Hematopoietic multipotent progenitor cell treated with erythropoietin and hydrocortisone succinate and interleukin-3 and kit ligand, for 6 days (in vitro differentiated cells): ENCODE results near the gene RAD51D.
A peak's percentile ranks its signal among the peaks of the same experiment; 100 is the strongest.
"Not testable (repeated sequence)": the region's sequence is repeated elsewhere in the genome, so short reads cannot be mapped to it uniquely, and the experiment has no call there.

Experiments used
- DNase-seq: peaks from one replicate; pipeline ENCODE4 v3.0.0-alpha.2; 2015

The RAD51D gene

DNA sequence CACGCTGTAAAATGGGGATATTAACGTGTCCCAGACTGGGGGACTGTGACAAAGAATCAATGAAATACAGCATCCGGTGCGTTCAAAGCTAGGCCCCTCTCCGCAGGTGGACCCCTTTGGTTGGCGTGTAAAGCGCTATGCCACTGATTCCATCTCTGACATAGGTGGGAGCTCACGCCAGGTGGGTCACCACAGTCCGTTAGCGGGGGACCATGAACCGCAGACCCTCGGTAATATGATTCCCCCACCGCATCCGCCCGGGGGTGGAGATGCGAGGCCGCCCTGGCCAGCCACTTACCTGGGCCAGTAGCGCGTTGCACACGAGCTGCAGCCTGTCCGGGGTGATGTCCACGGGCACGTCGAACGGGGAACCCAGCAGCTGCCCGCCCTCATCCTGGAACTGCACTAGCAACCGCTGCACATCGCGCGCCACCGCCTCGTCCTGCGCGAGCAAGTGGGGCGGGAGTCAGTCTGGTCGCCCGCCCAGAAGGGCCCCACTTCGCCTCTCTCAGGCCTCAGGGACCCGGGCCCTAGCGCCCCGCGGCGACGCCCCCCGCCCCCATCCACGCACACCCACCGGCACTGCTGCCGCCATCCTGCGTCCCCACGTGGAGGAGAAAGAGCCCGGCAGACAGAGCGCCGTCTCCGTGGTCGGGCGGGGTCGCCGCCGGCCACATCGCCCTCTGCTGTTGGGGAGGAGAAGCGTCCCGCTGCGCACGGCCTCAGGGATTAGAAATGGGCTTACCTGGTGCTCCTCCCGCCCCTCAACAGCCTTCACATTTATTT lies 22.2 kb upstream of the RAD51D start, which contains the start of gene NLE1:
Gene NLE1, minus strand, starts transcription at position 623 of the 786 bp plus-strand sequence. Its CDS starts 28 bp downstream, at position 595.
- DNase-seq, result peak; percentile 88

DNA sequence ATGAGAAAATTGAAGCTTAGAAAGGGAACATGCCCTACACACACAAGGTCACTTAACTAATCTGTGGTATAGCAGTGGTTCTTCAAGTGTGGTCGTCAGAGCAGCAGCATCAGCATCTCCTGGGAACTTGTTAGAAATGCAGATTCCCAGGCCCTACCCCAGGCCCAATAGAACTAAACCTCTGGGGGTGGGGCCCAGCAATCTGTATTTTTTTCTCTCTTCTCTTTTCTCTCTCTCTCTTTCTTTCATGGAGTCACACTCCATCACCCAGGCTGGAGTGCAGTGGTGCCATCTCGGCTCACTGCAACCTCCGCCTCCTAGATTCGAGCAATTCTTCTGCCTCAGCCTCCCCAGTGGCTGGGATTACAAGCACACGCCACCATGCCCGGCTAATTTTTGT lies 18.6 kb upstream of the RAD51D start:
- DNase-seq, result no peak

DNA sequence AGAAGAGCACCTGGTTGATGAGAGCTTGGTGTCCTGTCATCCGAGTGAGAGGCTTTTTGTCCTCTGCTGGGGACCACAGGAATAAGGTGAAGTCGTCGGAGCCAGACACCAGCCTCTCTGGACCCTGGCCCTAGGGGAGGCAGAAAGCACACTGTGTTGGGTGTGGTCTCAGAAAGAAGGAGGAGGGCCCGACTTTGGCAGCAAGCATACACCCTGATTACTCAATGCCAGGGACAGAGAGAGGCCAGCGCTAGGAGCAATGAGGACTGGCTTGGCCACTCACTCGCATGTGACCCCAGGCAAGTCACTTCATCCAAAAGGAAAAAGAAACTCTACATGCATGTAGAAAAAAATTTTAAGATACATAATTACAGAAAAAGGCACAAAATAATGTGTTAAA lies 15.7 kb upstream of the RAD51D start:
- no peak for DNase-seq

DNA sequence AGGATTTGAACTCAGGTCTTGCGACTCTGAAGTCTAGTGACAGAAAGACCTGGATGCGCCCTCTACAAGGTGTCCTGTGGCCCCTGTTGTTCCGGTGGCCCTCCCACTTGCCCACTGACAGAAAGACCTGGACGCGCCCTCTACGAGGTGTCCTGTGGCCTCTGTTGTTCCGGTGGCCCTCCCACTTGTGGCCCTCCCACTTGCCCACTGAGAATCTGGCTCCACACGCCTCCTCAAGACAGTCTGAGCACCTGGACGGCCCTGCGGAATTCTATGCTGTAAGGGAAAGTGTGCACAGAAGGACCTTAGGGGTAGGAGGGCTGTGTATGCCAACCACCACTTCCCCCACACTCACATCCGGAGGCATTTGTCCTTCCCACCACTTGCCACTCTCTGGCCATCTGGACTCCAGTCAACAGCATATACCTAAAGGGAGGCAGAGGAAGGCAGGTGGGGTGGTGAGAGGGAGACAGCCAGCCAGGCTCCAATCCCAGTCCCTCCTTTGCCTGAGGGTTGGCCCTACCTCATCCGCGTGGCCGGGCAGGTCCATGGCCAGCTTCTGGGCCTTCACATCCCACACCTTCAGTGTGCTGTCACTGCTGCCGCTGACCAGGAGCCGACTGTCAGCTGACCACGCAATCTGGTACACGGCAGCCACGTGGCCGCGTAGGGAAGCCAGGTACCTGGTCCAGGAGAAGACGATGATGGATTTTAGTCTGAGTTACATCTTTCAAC lies 13.3 kb upstream of the RAD51D start:
- no peak for DNase-seq

DNA sequence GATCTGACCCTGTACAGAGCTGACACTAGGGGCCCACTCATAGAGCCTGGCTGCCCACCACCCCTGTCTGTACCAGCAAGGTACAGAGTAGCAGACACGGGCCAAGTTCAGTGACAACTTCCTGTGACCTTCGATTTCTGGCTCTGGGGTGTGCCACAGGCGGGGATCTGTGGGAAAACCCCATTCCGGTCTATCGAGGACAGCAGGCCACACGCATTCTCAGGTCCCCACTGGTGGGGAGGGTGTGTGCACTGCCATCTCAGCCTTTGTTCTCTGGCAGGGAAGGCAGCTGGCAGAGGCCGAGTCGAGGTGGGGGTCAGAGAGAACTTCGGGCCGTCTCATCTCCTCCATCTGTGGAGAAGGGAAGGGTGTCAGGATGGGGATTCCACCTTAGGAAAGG lies 12.4 kb upstream of the RAD51D start:
- DNase-seq, result no peak

DNA sequence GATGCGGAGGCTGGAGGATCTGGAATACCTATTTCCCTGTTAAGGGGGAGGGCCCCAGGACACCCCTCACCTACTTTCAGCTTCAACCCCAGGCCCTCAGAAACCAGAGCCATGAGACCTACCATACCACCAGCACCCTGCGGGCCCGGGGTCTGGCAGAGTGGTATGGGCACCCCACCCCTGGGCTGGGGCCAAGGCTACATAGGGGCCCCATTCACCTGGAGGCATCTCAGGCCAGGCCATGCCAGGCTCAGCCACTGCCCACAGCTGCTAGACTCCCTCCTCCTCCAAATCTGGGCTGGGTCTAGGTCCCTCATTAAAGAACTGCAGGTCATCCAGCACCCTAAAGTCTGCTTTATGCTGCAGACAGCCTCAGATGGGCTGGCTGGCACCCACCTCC lies 10.7 kb upstream of the RAD51D start:
- DNase-seq, result no peak

DNA sequence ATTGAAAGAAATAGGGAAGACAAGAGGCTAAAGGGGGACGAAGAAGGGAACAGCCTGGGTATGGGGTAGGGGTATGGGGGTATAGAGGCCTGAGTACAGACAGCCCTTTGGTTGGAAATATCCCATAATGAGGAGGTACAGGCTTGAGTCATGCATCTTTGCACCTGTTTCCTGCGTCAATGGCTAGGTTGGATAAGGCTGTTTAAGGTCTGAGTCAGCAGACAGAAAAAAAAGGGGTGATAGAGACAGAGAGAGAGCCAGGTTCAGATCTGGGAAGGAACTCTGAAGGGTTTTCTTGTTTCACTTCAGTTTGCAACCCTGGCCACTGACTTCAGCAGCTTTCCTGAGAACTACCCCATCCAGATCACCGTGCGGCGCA lies 10.3 kb upstream of the RAD51D start:
- DNase-seq, result no peak

DNA sequence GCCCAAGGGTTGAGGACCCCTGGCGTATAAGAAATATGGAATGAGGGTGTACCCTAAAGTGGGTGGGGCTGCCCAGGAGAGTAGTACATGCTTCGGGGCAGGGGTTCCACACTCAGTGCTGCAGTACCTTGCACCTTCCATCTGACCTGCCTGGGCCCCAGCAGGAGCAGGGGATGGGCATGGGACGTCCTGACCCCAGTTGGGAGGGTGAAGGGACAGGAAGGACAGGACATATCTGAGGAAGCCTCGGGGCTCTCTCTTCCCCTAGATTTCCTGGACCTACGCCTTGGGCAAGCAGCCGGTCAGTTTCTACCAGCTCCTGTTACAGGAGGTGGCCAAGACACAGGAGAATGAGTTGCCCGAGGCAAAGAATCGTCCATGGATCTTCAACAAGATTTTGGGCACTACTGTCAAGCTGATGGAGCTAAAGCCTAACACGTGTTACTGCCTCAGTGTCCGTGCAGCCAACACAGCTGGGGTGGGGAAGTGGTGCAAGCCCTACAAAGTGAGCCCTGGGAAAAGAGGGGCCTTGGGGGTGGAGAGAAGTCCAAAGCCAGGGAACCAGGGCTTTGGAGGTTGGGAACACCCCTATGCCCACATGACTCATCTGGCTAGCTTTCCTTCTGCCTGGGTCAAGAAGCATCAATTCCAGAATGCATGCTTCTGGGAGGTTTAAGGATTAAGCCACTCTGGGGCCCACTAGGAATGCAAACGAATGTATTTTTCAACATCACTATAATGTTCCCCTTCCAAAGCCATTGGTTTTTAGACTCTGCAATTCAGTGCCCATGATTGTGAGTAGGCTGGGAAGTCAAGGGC lies 9.7 kb upstream of the RAD51D start:
- no peak for DNase-seq

DNA sequence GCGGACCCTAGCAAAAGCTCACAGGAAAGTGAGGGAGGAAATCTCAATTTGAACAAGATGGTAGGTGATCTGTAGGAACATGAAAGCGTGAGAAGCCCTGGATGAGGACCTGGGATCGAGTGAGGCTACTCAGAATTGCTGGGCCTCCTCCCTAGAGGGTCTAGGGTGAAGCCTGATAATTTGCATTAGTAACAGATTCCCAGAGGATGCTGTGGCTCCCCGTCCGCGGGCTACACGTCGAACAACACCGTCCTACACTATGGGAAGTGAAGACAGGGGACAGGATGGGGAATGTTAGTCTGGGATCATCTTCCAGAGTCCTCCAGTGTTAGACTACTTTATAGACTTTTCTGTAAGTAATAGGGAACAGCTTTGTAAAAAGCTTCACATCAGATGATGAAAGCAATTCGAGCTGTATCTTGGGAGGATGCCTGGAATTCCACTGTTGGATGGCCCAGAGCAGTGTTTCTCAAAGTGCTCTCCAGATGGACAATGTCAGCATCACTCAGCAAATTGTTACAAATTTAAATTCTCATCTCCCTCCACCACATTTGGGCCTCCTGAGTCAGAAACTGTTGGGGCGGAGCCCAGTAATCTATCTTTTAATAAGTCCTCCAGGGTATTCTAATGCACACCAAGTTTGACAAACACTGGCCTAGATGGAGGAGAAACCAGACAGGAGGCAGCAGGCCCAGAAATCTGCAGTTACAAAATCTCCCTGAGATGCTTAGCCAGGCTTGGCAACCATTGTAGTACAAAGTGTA lies 8.3 kb upstream of the RAD51D start:
- no peak for DNase-seq

DNA sequence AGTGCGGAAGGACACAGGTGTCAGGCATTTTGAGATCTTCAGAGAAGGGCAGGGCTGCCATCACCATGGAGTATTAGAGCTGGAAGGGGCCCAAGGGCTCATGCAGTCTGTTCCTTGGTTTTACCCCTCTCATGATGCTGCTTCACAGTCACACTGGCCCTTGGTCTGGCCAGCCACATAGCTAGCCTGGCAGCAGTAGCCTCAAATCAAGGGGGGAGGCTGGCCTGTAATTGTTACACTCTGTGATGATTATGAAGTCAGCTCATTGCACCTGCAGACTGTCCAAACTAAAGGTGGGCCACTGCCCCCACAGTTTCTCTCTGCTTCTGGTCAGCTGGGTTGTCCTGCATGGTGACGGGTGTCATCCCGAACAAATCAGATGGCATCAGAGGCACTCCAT lies 1.7 kb upstream of the RAD51D start, which contains the start of gene FNDC8:
Gene FNDC8, plus strand, starts transcription at position 301 of the 400 bp plus-strand sequence. Its CDS starts 79 bp downstream, at position 380.
- DNase-seq, result no peak

DNA sequence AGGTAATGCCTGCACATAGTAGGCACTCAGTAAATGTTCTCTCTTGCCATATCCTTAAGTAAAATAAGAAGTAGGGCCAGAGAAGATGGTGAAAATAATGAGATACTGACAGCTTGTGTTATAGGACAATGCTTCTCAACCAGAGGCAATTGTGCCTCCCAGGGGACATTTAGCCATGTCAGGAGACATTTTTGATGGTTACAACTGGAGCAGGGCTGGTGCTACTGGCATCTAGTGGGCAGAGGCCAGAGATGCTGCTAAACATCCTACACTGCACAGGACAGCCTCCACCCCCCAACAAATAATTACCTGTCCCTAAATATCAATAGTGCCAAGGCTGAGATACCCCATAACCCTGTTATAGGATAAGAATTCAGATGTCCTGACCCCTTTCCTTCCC lies 1.7 kb downstream of the RAD51D start:
- DNase-seq, result peak; percentile 73

DNA sequence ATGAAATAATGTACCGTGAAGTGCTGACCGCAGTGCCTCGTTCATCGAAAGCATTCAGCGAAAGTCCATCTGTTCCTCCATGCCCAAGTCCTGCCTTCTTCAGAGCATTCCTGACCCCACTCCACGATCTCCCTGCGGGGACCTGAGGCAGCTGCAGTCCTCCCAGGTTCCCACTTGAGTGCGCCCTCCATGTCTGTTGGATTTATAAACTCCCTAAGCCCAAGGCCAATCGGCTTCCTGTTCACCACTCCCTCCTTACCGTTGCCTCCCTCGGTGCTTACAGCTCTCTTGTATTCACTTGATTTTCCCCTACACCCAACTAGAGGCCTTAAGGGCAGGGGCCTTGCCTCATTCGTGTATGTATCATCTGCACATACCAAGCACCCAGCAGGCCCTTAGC lies 2.8 kb downstream of the RAD51D start:
- DNase-seq, result no peak

DNA sequence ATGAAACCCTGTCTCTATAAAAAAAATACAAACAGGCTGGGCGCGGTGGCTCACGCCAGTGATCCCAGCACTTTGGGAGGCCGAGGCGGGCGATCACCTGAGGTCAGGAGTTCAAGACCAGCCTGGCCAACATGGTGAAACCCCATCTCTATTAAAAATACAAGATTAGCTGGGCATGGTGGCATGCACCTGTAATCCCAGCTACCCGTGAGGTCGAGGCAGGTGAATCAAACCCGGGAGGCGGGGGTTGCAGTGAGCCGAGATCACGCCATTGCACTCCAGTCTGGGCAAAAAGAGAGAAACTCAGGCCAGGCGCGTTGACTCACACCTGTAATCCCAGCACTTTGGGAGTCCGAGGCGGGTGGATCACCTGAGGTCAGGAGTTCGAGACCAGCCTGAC lies 8.9 kb downstream of the RAD51D start:
- DNase-seq, result not testable (repeated sequence)

DNA sequence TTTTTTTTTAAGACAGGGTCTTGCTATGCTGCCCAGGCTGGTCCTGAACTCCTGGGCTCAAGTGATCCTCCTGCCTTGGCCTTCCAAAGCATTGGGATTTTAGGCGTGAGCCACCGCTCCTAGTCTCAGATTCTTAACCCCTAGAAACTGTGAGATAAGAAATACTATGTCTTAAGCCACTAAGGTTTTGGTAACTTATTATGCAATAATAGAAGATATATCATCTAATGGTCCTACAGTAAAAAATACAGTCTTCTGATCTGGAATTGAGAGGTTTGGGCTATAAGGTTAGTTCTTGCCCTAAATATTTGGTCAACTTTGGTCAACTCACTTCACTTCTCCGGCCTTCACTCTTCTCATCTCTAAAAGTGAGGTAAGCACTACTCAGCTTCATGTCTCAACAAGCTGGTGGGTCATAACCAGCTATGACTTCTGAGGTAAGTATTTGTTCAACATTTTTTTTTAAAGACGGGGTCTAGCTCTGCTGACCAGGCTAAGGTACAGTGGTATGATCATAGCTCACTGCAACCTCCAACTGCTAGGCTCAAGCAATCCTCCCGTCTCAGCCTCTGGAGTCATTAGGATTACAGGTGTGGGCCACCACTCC lies 14.7 kb downstream of the RAD51D start:
- DNase-seq, result no peak

DNA sequence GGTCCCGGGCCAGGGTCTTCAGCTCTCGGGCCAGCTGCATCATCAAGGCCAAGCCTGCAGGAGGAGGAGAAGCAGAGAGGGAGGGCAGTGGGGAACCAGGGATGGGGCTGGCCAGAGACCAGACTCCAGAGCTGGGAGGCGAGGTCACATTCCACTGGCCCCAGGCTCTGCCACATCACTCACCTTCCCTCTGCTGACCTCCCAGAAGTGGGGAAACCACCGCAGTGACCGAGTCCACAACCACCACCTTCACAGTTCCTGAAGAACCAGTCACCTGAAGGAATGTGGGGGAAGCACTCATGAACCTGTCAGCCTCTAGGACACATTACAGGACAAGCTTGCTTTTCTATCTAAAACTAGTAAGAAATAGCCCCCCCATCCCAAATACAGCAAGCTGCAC lies 16.4 kb downstream of the RAD51D start:
- DNase-seq, result no peak

DNA sequence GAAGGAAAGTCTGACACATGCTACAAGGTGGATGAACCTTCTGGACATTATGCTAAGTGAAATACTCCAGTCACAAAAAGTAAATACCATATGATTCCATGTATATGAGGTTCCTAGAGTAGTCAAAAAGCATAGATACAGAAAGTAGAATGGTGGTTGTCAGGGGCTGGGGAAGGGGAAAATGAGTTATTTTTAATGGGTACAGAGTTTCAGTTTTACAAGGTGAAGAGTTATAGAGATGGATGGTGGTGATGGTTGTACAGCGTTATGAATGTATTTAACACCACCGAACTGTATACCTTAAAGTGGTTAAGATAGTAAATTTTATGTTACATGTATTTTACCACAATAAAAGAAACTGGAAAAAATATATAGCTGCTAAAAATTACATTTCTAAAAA lies 17.9 kb downstream of the RAD51D start:
- DNase-seq, result no peak

DNA sequence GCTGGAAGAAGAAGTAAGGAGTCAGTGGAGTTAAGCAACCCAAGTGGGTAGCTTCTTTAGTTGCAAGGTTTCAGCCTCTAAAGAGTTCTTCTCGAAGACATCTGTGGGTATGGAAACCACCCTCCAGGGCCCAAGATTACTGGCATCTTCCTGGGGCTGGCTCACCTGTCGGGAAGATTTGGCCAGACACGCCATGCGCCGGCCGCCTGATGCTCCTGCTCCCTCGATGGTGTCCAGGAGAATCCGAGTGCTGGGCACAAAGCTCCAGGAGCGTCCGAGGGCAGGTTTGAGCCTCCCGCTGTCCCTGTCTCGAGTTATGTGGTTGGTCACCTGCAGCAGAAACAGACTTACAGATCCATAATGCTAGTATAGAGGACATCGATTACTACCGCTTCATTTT lies 18.6 kb downstream of the RAD51D start:
- DNase-seq, result no peak

DNA sequence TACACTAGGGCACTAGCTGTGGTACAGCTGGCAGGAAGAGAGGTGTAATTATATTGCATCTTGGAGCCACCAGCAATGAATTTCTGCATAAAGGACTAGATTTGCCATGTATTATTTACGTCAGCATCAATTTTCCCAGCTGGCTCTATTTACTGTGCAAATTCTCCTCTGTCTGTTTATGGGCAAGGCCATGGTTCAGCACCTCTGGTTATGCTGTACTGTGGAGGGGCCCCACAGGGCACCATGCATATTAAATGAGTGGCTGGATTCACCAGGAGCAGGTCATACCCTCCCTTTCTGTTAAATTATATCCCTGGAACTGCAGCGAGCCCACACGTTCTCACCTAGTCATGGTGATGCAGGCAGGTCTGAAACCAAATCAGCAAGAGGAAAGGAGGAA lies 19.8 kb downstream of the RAD51D start:
- DNase-seq, result no peak

DNA sequence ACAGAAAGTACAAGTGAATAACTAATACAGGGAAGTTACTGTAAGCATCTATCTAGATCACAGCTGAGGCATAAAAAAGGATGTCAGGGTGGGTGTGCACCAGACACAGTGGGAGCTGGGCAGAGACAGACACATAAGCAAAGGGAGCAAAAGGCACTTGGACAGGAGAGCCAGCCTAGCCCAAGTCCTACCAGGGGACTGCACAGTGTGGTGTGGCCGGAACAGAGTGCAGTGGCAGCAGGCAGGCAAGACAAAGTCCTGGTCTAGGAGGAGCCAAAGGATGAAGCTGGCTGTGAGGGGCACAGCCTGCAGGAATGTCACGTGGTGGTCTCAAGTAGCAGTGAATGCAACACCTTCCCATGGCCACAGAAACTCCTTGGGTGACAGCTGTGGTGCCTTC lies 21.9 kb downstream of the RAD51D start:
- DNase-seq, result no peak

DNA sequence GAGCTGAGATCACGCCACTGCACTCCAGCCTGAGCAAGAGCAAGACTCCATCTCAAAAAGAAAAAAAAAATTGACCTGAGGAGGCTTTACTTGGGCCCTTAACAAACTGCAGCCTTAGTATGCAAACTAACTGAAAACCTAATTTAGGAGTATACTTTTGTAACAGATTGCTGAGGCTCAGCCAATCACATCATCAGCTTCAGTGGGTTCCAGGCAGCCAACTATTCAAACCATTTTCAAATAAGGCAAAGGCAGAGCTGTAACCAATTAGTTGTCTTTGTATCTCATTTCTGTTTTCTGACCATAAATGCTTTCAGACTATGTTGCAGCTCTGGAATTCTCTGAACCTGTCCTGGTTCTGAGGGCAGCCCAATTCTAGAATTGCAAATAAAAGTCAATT lies 23.9 kb downstream of the RAD51D start:
- DNase-seq, result no peak

DNA sequence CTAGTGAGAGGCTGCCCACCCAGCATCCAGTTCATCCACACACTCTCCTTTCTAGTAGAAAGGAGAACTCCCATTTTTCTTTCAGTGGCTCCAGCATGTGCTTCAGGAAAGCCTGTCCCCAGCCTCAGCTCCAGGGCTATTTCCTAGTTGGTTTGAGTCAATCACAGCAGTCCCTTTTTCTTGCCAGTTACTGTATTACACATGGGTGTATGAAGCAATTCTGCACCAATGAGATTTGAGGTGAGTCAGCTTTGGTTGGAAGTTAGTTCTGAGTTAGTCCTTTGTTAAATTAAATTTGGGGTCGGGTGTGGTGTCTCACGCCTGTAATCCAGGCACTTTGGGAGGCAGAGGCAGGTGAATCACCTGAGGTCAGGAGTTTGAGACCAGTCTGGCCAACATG lies 24.8 kb downstream of the RAD51D start:
- no peak for DNase-seq

DNA sequence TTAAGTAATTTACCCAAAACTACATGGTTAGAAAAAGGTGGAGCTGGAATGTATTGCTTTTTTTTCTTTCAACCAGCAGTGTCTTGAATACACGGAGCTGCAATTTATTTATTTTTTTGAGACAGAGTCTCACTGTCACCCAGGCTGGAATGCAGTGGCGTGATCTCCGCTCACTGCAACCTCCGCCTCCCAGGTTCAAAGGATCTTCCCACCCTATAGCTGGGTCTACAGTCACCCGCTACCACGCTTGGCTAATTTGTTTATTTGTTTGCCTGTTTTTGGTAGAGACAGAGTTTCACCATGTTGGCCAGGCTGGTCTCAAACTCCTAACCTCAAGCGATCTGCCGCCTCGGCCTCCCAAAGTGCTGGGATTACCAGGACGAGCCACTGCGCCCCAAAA lies 29.0 kb downstream of the RAD51D start:
- not testable (repeated sequence) for DNase-seq
